GM12878 (cell line): ENCODE measurements around the gene NCF2. TPM values are rescaled to one million over a fixed set of nuclear protein-coding genes. Genes with fewer than 3 reads are reported as not detected.

Source experiments
- ATF2 ChIP-seq: IDR thresholded peaks from 2 replicates; pipeline ENCODE4 v1.6.1; 2012; ENCODE audit warnings: low read length, inconsistent platforms
- BCLAF1 ChIP-seq: fragments of 450-650 bp; IDR thresholded peaks from 2 replicates; pipeline ENCODE4 v1.6.1; 2017; ENCODE audit warnings: antibody characterized with exemption, mild to moderate bottlenecking, moderate library complexity
- CEBPZ ChIP-seq: fragments of 150-350 bp; IDR thresholded peaks from 2 replicates; pipeline ENCODE4 v1.6.1; 2016; ENCODE audit warnings: low read depth, low read length
- CREM ChIP-seq: IDR thresholded peaks from 2 replicates; pipeline ENCODE4 v1.6.1; 2014; ENCODE audit warnings: antibody characterized with exemption, low read depth
- GABPA ChIP-seq: IDR thresholded peaks from 2 replicates; pipeline ENCODE4 v1.6.1; 2014; ENCODE audit warnings: antibody characterized with exemption, low read depth, mild to moderate bottlenecking, inconsistent platforms
- GATAD2B ChIP-seq: fragments of 450-650 bp; conservative IDR thresholded peaks from 2 replicates; pipeline ENCODE4 v1.6.1; 2017; ENCODE audit warnings: low read depth, mild to moderate bottlenecking, moderate library complexity
- HDAC6 ChIP-seq: fragments of 200-600 bp; sonication (generic); IDR thresholded peaks from one replicate; pipeline ENCODE4 v1.8.0; 2017; ENCODE audit warnings: antibody characterized with exemption; ENCODE audit not compliant: unreplicated experiment
- IKZF2 ChIP-seq, 2 experiments: fragments of 450-650 bp; IDR thresholded peaks; 2 replicates each; pipeline ENCODE4 v1.6.1; 2017; ENCODE audit warnings: mild to moderate bottlenecking in 2 of 2, moderate library complexity in 2 of 2
- MLLT1 ChIP-seq: fragments of 450-650 bp; IDR thresholded peaks from 2 replicates; pipeline ENCODE4 v1.6.1; 2016; ENCODE audit warnings: mild to moderate bottlenecking
- MTA2 ChIP-seq: fragments of 450-650 bp; IDR thresholded peaks from 2 replicates; pipeline ENCODE4 v1.6.1; 2016; ENCODE audit warnings: low read depth, mild to moderate bottlenecking, moderate library complexity
- MYC ChIP-seq: IDR thresholded peaks from 2 replicates; pipeline ENCODE4 v1.6.1; 2011; ENCODE audit warnings: mild to moderate bottlenecking, low read length, moderate library complexity, inconsistent platforms; ENCODE audit not compliant: insufficient read depth, insufficient replicate concordance, insufficient read length, severe bottlenecking
- NFXL1 ChIP-seq: fragments of 450-650 bp; IDR thresholded peaks from 2 replicates; pipeline ENCODE4 v1.6.1; 2017; ENCODE audit warnings: antibody characterized with exemption, mild to moderate bottlenecking, borderline replicate concordance
- NR2C1 ChIP-seq: fragments of 450-650 bp; IDR thresholded peaks from 2 replicates; pipeline ENCODE4 v1.6.1; 2017; ENCODE audit warnings: antibody characterized with exemption, mild to moderate bottlenecking, moderate library complexity
- NR2F1 ChIP-seq: fragments of 450-650 bp; conservative IDR thresholded peaks from 2 replicates; pipeline ENCODE4 v1.6.1; 2017; ENCODE audit warnings: mild to moderate bottlenecking
- NRF1 ChIP-seq: conservative IDR thresholded peaks from 2 replicates; pipeline ENCODE4 v1.6.1; 2011; ENCODE audit warnings: mild to moderate bottlenecking, low read depth, low read length, improper control_type of control experiment
- PML ChIP-seq: IDR thresholded peaks from 2 replicates; pipeline ENCODE4 v1.6.1; 2012; ENCODE audit warnings: low read length, inconsistent platforms
- POLR2A ChIP-seq: IDR thresholded peaks from 2 replicates; pipeline ENCODE4 v1.6.1; 2011; ENCODE audit warnings: low read depth, mild to moderate bottlenecking, low read length
- RCOR1 ChIP-seq: conservative IDR thresholded peaks from 2 replicates; pipeline ENCODE4 v1.6.1; 2012; ENCODE audit warnings: low read depth, low read length, improper control_type of control experiment
- SMARCA5 ChIP-seq: fragments of 450-650 bp; IDR thresholded peaks from 2 replicates; pipeline ENCODE4 v1.6.1; 2017; ENCODE audit warnings: mild to moderate bottlenecking
- SREBF2 ChIP-seq: IDR thresholded peaks from 2 replicates; pipeline ENCODE4 v1.6.1; 2012; ENCODE audit warnings: mild to moderate bottlenecking, low read length
- STAT3 ChIP-seq: IDR thresholded peaks from 2 replicates; pipeline ENCODE4 v1.6.1; 2011; ENCODE audit warnings: low read depth, low read length, improper control_type of control experiment
- SUZ12 ChIP-seq: fragments of 200-600 bp; sonication (generic); IDR thresholded peaks from one replicate; pipeline ENCODE4 v1.6.1; 2018; ENCODE audit warnings: antibody characterized with exemption, mild to moderate bottlenecking; ENCODE audit not compliant: unreplicated experiment
- TCF12 ChIP-seq: IDR thresholded peaks from 2 replicates; pipeline ENCODE4 v1.6.1; 2011; ENCODE audit warnings: low read depth, mild to moderate bottlenecking, low read length
- polyA plus RNA-seq, 11 experiments: library from polyadenylated mRNA; depleted of rRNA in 4 of 11; unstranded in 6 of 11; stranded (reverse) in 5 of 11; fragments of >200 nt; fragmentation: Nextera tagmentation in 4 of 11; fragmentation: Illumina TruSeq in 1 of 11; extraction: Ambion mirVana in 4 of 11; extraction: Trizol in 1 of 11; gene quantifications; 1 replicate in 1 of 11; 2 replicates in 10 of 11; pipeline versions ENCODE4 v1.2.1 to v1.2.3, GENCODE V29; 2011 to 2016; ENCODE audit warnings: inconsistent platforms in 2 of 11, missing spikeins in 2 of 11, low read depth in 1 of 11
- total RNA-seq, 4 experiments: library from RNA; depleted of rRNA in 3 of 4; stranded (reverse); fragments of >200 nt in 3 of 4; fragmentation: Illumina TruSeq in 1 of 4; extraction: Trizol in 1 of 4; gene quantifications; 2 replicates each; pipeline versions ENCODE4 v1.2.1 to v1.2.3, GENCODE V29; 2013 to 2021

Gene NCF2
- total and polyA plus RNA-seq, 10 of the 15 experiments (the other 5 are each of a cell fraction or from before 2014, with no cell fraction given): 31.4 to 256 (median 77.1) TPM

GRCh38 chr1:183604038-183604808, 14.0 kb upstream of the NCF2 start (continued):
- TF ChIP-seq MYC: no peak
- no peak for TF ChIP-seq SMARCA5
- TF ChIP-seq NFXL1: no peak
- TF ChIP-seq GABPA: no peak
- TF ChIP-seq MLLT1: peak; percentile 90
- TF ChIP-seq NRF1: no peak
- TF ChIP-seq MTA2: peak; percentile 93
- TF ChIP-seq SUZ12: no peak
- TF ChIP-seq NR2C1: no peak
- no peak for TF ChIP-seq SREBF2
- TF ChIP-seq PML: peak; percentile 51; the same call in 1 of the 2 replicates
- TF ChIP-seq STAT3: peak; percentile 66; the same call in 1 of the 2 replicates
- no peak for TF ChIP-seq RCOR1
- TF ChIP-seq HDAC6: no peak
- no peak for TF ChIP-seq BCLAF1
- TF ChIP-seq POLR2A: no peak
- peak; percentile 81 for TF ChIP-seq CREM
- peak; percentile 92 for TF ChIP-seq TCF12
- TF ChIP-seq NR2F1: peak; percentile 96
- TF ChIP-seq IKZF2 (IDR thresholded peaks at IDR 0.05): peak; percentile 98
- peak; percentile 95 for TF ChIP-seq GATAD2B
- TF ChIP-seq ATF2: peak; percentile 91
- TF ChIP-seq CEBPZ: no peak
